Breast epithelium (tissue), 3 donors: ENCODE results near the gene LIPG.

ENCODE experiments used
- POLR2A ChIP-seq: fragments of 450-650 bp; IDR thresholded peaks from one replicate; pipeline ENCODE4 v1.6.1; 2016; ENCODE audit warnings: antibody characterized with exemption, mild to moderate bottlenecking, moderate library complexity
- TF ChIP-seq, protein P1 (sequence below), 3 donors: fragments of 450-650 bp; IDR thresholded peaks; one replicate each; pipeline ENCODE4 v1.5.1; 2016 to 2017; ENCODE audit warnings: antibody characterized with exemption in 3 of 3, mild to moderate bottlenecking in 3 of 3, moderate library complexity in 3 of 3

DNA sequence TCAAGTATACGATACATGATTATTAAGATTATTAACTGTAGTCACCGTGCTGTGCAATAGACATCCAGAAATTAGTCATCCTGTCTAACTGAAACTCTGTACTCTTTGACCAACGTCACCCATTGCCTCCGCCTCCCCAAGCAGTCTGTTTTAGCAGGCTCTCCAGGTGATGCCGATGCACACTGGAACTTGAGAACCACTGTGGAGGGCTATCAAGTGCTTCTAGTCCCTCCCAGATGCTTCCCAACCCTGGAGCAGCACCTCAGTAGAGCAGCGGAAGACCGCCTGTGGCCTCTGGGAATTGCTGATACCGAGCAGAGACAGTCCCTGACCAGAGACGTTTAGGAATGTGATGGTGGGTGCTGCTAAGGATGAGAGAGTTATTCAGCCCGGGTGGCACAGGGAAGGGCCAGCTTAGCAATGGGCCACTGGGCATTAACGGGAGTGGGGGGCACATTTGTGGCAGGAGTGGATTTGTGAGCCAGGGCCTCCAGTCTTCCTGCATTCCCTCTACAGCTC lies 50.7 kb downstream of the LIPG start:
- TF ChIP-seq, protein P1, sequence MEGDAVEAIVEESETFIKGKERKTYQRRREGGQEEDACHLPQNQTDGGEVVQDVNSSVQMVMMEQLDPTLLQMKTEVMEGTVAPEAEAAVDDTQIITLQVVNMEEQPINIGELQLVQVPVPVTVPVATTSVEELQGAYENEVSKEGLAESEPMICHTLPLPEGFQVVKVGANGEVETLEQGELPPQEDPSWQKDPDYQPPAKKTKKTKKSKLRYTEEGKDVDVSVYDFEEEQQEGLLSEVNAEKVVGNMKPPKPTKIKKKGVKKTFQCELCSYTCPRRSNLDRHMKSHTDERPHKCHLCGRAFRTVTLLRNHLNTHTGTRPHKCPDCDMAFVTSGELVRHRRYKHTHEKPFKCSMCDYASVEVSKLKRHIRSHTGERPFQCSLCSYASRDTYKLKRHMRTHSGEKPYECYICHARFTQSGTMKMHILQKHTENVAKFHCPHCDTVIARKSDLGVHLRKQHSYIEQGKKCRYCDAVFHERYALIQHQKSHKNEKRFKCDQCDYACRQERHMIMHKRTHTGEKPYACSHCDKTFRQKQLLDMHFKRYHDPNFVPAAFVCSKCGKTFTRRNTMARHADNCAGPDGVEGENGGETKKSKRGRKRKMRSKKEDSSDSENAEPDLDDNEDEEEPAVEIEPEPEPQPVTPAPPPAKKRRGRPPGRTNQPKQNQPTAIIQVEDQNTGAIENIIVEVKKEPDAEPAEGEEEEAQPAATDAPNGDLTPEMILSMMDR (IDR thresholded peaks at IDR 0.05), result no peak
- no peak for TF ChIP-seq POLR2A
